Calu3 (cell line): ENCODE measurements around the gene FLVCR2. TPM values are rescaled to one million over a fixed set of nuclear protein-coding genes. Genes with fewer than 3 reads are reported as not detected.

Source experiments
- BruUV-seq: library from RNA; stranded (reverse); fragments of 400-500 nt; replicated peaks from 2 replicates; lab custom pipeline; 2021; lab: Mats Ljungman, UMichigan
- CTCF ChIA-PET: fragments of 300-600 bp; sonication (Branson Sonifier 250); formaldehyde crosslinking; loops from one replicate; lab custom pipeline; 2022; ENCODE audit warnings: antibody characterized with exemption; lab: Charles Lee
- DNase-seq: peaks from one replicate; pipeline ENCODE4 v3.0.0; 2022
- H3K27ac Mint-ChIP-seq: one replicate; pipeline ENCODE4 v1.8.0; 2022; ENCODE audit warnings: mixed read lengths; ENCODE audit not compliant: unreplicated experiment
- H3K27me3 Mint-ChIP-seq: one replicate; pipeline ENCODE4 v1.8.0; 2022; ENCODE audit warnings: mixed read lengths; ENCODE audit not compliant: unreplicated experiment
- H3K36me3 Mint-ChIP-seq: one replicate; pipeline ENCODE4 v1.8.0; 2022; ENCODE audit warnings: mild to moderate bottlenecking, moderate library complexity, mixed read lengths; ENCODE audit not compliant: insufficient read depth, unreplicated experiment
- H3K4me1 Mint-ChIP-seq: one replicate; pipeline ENCODE4 v1.8.0; 2022; ENCODE audit warnings: mild to moderate bottlenecking, low read depth, mixed read lengths; ENCODE audit not compliant: unreplicated experiment
- H3K4me3 Mint-ChIP-seq: one replicate; pipeline ENCODE4 v1.8.0; 2022; ENCODE audit warnings: mild to moderate bottlenecking, low read depth, moderate library complexity, mixed read lengths; ENCODE audit not compliant: unreplicated experiment
- H3K9me3 Mint-ChIP-seq: one replicate; pipeline ENCODE4 v1.8.0; 2022; ENCODE audit warnings: low read depth, mixed read lengths; ENCODE audit not compliant: unreplicated experiment
- CTCF ChIP-seq: fragments of 200-600 bp; IDR thresholded peaks from one replicate; pipeline ENCODE4 v1.8.0; 2022; ENCODE audit warnings: antibody characterized with exemption; ENCODE audit not compliant: unreplicated experiment
- intact Hi-C: fragments of 100-400 bp; cut with micrococcal nuclease; formaldehyde crosslinking; loops from one replicate; pipeline ENCODE4 v1.10.0; 2022; ENCODE audit not compliant: unreplicated experiment
- total RNA-seq: library from RNA; stranded (reverse); gene quantifications from 2 replicates; pipeline ENCODE4 v1.2.3, GENCODE V29; 2022

Gene FLVCR2
- total RNA-seq, 1 experiment from 2014 or later: 1.4 TPM

DNA sequence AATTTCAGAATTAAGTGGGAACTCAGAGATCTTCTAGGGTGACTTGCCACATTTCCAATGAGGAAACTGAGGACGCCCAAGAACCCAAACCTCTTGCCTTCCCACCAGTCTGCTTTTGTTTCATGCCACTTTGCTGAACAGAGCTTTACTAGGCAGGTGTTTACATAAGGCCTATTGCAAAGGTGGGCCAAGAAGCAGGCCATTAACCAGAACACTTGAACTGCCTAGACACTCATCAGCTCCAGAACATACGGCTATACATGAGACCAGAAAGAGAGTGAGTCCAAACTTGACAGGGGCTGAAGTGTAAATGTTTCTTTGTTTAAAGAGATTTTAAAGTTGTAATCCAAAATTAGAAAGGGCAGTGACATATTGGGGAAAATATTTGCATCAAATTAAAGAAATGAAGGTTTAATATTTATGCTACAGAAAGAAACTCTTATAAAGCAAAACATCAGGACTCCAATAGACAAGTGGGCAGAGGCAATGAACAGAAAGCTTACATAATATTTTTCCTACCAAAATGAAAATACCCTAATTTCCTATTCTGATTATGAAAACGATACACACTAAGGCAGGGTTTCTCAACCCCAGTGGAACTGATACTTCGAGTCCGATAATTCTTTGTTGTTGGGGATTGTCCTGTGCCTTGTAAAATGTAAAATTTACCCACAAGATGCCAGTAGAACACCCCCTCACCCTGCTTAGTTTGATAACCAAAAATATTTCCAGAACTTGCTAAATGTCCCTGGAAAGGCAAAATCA, 44.4 kb upstream of the FLVCR2 start:
- peaks cover 5% of the 10 kb centered on the region for H3K36me3 Mint-ChIP-seq
- no peak for TF ChIP-seq CTCF
- peaks cover 26% of the 10 kb centered on the region for H3K4me1 Mint-ChIP-seq
- no peaks in the 10 kb centered on the region for H3K27me3 Mint-ChIP-seq
- H3K27ac Mint-ChIP-seq: no peak overlapping the region
- DNase-seq: no peak
- H3K9me3 Mint-ChIP-seq: no peaks in the 10 kb centered on the region
- CTCF ChIA-PET: interaction anchor here (0.6 to 0.9 kb wide), 3 partner anchors 13 to 140 kb away, joined by 3 to 5 read pairs (median 4); partner anchors contain the start of gene ERG28
- intact Hi-C loops: no loop called here
- BruUV-seq: no TSS peak
- no peak overlapping the region for H3K4me3 Mint-ChIP-seq

DNA sequence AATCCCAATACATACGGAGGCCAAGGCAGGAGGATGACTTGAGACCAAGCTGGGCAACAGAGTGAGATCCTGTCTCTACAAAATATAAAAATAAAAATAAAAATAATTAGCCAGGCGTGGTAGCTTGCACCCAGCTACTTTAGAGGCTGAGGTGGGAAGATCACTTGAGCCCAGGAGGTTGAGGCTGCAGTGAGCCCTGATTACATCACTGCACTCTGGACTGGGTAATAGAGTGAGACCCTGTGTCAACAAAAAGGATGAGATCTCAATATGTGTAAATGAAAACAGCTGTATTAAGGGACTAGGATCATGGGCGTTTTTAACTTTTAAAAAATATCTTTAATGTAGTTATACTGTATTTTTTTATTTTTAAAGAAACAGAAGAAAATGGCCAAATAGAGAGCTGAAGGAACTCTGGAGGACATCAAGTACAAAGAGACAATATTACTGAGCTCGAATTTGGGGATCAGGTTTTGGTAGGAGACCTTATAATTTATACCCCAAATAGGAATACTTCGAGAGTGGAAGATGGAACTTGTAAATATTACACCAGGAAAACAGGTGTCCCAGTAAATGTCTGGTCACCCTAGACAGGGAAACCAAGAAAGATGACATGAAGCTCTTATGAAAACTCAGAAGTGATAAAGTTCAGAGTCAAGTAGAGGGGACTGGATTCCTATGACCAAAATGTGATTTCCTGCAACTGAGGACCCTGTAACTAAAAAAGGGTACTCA, 43.1 kb upstream of the FLVCR2 start:
- CTCF ChIA-PET: interaction anchor here (0.6 to 1.0 kb wide), 6 partner anchors 9 to 776 kb away, joined by 3 to 5 read pairs (median 4); partner anchors contain the start of genes ERG28 and TTLL5
- Mint-ChIP-seq H3K27ac (peak overlapping the region; percentile 85), H3K4me3 (peak overlapping the region; percentile 39), H3K27me3 (no peaks in the 10 kb centered on the region), H3K9me3 (no peaks in the 10 kb centered on the region), H3K4me1 (peaks cover 26% of the 10 kb centered on the region), H3K36me3 (peaks cover 5% of the 10 kb centered on the region)
- no peak for TF ChIP-seq CTCF
- DNase-seq: no peak
- BruUV-seq: no TSS peak
- intact Hi-C loops: no loop called here

- intact Hi-C loops: no loop called here
- Mint-ChIP-seq H3K36me3 (peaks cover 5% of the 10 kb centered on the region), H3K27ac (no peak overlapping the region), H3K4me3 (no peak overlapping the region), H3K9me3 (no peaks in the 10 kb centered on the region), H3K4me1 (peaks cover 22% of the 10 kb centered on the region), H3K27me3 (no peaks in the 10 kb centered on the region)
- no peak for TF ChIP-seq CTCF
- BruUV-seq: no TSS peak
- CTCF ChIA-PET: no interaction called here
- DNase-seq: no peak
Measured at GRCh38 chr14:75537071-75537470, 41.3 kb upstream of the FLVCR2 start.

DNA sequence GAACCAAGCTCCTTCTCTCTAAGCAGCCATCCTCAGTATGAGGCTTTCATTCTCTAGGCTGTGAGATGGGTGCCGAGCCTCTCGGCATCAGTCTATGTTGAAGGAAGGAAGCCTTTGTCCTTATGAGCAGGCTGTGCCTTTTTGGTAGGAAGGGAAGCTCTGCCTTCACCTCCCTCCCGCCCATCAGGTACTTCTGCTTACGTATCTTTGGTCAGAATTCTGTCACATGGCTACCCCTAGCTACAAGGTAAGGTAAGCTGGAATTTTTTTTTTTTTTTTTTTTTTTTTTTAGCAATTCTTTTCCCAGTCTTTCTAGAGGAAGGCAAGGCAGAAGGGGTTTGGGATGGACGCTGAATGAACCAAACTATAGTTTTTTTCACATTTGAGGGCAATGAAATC, 39.3 kb upstream of the FLVCR2 start:
- Mint-ChIP-seq H3K9me3 (no peaks in the 10 kb centered on the region), H3K4me3 (no peak overlapping the region), H3K4me1 (peaks cover 31% of the 10 kb centered on the region), H3K27me3 (no peaks in the 10 kb centered on the region), H3K27ac (no peak overlapping the region), H3K36me3 (peaks cover 5% of the 10 kb centered on the region)
- BruUV-seq: no TSS peak
- TF ChIP-seq CTCF: no peak
- intact Hi-C loops: no loop called here
- CTCF ChIA-PET: no interaction called here
- DNase-seq: no peak
